Activated CD4-positive, alpha-beta T cell treated with anti-CD3 and anti-CD28 coated beads, Interleukin-2, amount 50 U/mL, for 4 hours (primary cell): Measurements from ENCODE around the gene HOXA5.

Source experiments
- DNase-seq, 2 experiments: peaks; one replicate each; pipeline ENCODE4 v3.0.0-alpha.2; 2020

Gene HOXA5

GRCh38 chr7:27091941-27092818, 51.3 kb downstream of the HOXA5 start:
- no peak for DNase-seq

- DNase-seq = no peak
These were observed 52.4 kb downstream of the HOXA5 start for GRCh38 chr7:27091105-27091504.
